NT2/D1 (cell line): ENCODE measurements around the gene SRCAP.

Experiments
- DNase-seq: peaks from one replicate; pipeline ENCODE4 v3.0.0-alpha.2; 2011; ENCODE audit warnings: low read depth, low spot score
- H3K27me3 ChIP-seq: 2 replicates; pipeline ENCODE4 v1.6.0; 2011; ENCODE audit warnings: mild to moderate bottlenecking; ENCODE audit not compliant: insufficient read length, insufficient read depth
- H3K36me3 ChIP-seq: 2 replicates; pipeline ENCODE4 v1.6.1; 2011; ENCODE audit warnings: mild to moderate bottlenecking, low read length, mixed read lengths; ENCODE audit not compliant: insufficient read depth, insufficient read length
- H3K4me1 ChIP-seq: 2 replicates; pipeline ENCODE4 v1.5.1; 2011; ENCODE audit not compliant: insufficient read depth, insufficient read length
- H3K4me3 ChIP-seq: 2 replicates; pipeline ENCODE4 v1.5.1; 2011; ENCODE audit warnings: low read depth; ENCODE audit not compliant: insufficient read length
- H3K9ac ChIP-seq: 2 replicates; pipeline ENCODE4 v1.6.0; 2011; ENCODE audit warnings: low read depth; ENCODE audit not compliant: insufficient read length
- H3K9me3 ChIP-seq: 2 replicates; pipeline ENCODE4 v1.5.1; 2011; ENCODE audit warnings: mild to moderate bottlenecking, low read length; ENCODE audit not compliant: insufficient read depth
- SUZ12 ChIP-seq: IDR thresholded peaks from 2 replicates; pipeline ENCODE4 v1.6.1; 2011; ENCODE audit not compliant: insufficient read length, insufficient read depth; ENCODE audit errors: extremely low read depth
- YY1 ChIP-seq: IDR thresholded peaks from 2 replicates; pipeline ENCODE4 v1.6.1; 2011; ENCODE audit not compliant: insufficient read length, insufficient read depth
- ZNF274 ChIP-seq: IDR thresholded peaks from 2 replicates; pipeline ENCODE4 v1.6.1; 2011; ENCODE audit warnings: mild to moderate bottlenecking, low read depth, low read length

The SRCAP gene

GRCh38 chr16:30745082-30745481 lies 46.1 kb downstream of the SRCAP start:
- H3K27me3 ChIP-seq = no peaks in the 10 kb centered on the region
- TF ChIP-seq SUZ12 = no peak
- H3K4me3 ChIP-seq = no peak overlapping the region
- H3K36me3 ChIP-seq = peaks cover 52% of the 10 kb centered on the region
- no peaks in the 10 kb centered on the region for H3K9me3 ChIP-seq
- no peak for DNase-seq
- H3K9ac ChIP-seq = no peak overlapping the region
- peaks cover 12% of the 10 kb centered on the region for H3K4me1 ChIP-seq

- DNase-seq = no peak
- peaks cover 60% of the 10 kb centered on the region for H3K36me3 ChIP-seq
- H3K9me3 ChIP-seq = no peaks in the 10 kb centered on the region
- TF ChIP-seq YY1 = no peak
- no peak for TF ChIP-seq ZNF274
- no peak for TF ChIP-seq SUZ12
- H3K9ac ChIP-seq = no peak overlapping the region
- H3K27me3 ChIP-seq = no peaks in the 10 kb centered on the region
- H3K4me1 ChIP-seq = peaks cover 4% of the 10 kb centered on the region
- H3K4me3 ChIP-seq = no peak overlapping the region
Measured at GRCh38 chr16:30746638-30747175, 47.7 kb downstream of the SRCAP start.

GRCh38 chr16:30747331-30747730 lies 48.4 kb downstream of the SRCAP start:
- peaks cover 3% of the 10 kb centered on the region for H3K4me1 ChIP-seq
- no peaks in the 10 kb centered on the region for H3K9me3 ChIP-seq
- peak overlapping the region; percentile 51 for H3K4me3 ChIP-seq
- H3K27me3 ChIP-seq = no peaks in the 10 kb centered on the region
- TF ChIP-seq ZNF274 (no peak), SUZ12 (no peak), YY1 (no peak)
- no peak for DNase-seq
- peak overlapping the region; percentile 77 for H3K9ac ChIP-seq
- peaks cover 59% of the 10 kb centered on the region for H3K36me3 ChIP-seq

GRCh38 chr16:30747799-30748633 lies 49.0 kb downstream of the SRCAP start, which contains the start of gene PHKG2:
TSS of gene PHKG2 (plus strand) at chr16:30748425. CDS start at chr16:30748821, 396 bp downstream.
- peak within 1 kb of the TSS; percentile 68 for H3K4me3 ChIP-seq
- peaks cover 59% of the 10 kb centered on the region for H3K36me3 ChIP-seq
- H3K9ac ChIP-seq = peak within 1 kb of the TSS; percentile 77
- no peaks in the 10 kb centered on the region for H3K27me3 ChIP-seq
- H3K9me3 ChIP-seq = no peaks in the 10 kb centered on the region
- TF ChIP-seq SUZ12 (no peak), ZNF274 (no peak), YY1 (no peak)
- peak; percentile 99 for DNase-seq
- peaks cover 3% of the 10 kb centered on the region for H3K4me1 ChIP-seq

GRCh38 chr16:30748634-30749445 lies 49.9 kb downstream of the SRCAP start:
- H3K9me3 ChIP-seq = no peaks in the 10 kb centered on the region
- peaks cover 59% of the 10 kb centered on the region for H3K36me3 ChIP-seq
- TF ChIP-seq SUZ12 (no peak), ZNF274 (no peak), YY1 (no peak)
- H3K27me3 ChIP-seq = no peaks in the 10 kb centered on the region
- DNase-seq = no peak
- H3K4me3 ChIP-seq = peak overlapping the region; percentile 68
- H3K9ac ChIP-seq = peak overlapping the region; percentile 76
- H3K4me1 ChIP-seq = peaks cover 3% of the 10 kb centered on the region

- peaks cover 59% of the 10 kb centered on the region for H3K36me3 ChIP-seq
Measured at GRCh38 chr16:30750201-30750600, 51.2 kb downstream of the SRCAP start.

More at GRCh38 chr16:30750201-30750600, 51.2 kb downstream of the SRCAP start:
- Histone ChIP-seq H3K9me3 (no peaks in the 10 kb centered on the region), H3K9ac (no peak overlapping the region), H3K27me3 (no peaks in the 10 kb centered on the region), H3K4me1 (peaks cover 3% of the 10 kb centered on the region), H3K4me3 (no peak overlapping the region)
- TF ChIP-seq ZNF274 (no peak), SUZ12 (no peak), YY1 (no peak)
- no peak for DNase-seq
